ENCODE measurements around the gene CADM2.

The CADM2 gene

DNA sequence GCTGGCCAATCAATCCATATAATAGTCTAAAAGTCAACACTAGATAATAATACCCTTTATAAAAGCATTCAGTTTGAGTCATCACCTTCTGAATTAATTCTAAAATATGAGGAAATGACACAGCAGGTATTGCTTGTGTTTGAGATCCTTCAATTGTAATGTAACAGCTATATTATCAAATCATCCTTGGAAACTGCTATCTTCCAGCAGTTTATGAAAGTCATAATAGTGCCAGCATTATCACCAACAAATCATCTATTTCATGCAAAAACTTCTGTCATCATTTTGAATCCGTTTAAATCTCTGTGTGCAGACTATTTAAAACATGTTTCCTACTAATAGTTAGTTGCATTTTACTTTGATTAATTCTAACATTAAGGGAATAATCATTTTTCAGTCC is 468.7 kb downstream of the CADM2 start:
- Histone ChIP-seq H3K27ac (no peak overlapping the region), H3K4me1 (no peaks in the 10 kb centered on the region), H4K20me1 (no peaks in the 10 kb centered on the region), H3K27me3 (no peaks in the 10 kb centered on the region), H3K9ac (no peak overlapping the region), H3K9me3 (replicated peaks in 1 of 11) (no peaks in the 10 kb centered on the region), H3K36me3 (no peaks in the 10 kb centered on the region), H3K4me3 (no peak overlapping the region), H3K4me2 (no peak overlapping the region)
- no peak for TF ChIP-seq Cebpa-rat (IDR thresholded peaks at IDR 0.05)

DNA sequence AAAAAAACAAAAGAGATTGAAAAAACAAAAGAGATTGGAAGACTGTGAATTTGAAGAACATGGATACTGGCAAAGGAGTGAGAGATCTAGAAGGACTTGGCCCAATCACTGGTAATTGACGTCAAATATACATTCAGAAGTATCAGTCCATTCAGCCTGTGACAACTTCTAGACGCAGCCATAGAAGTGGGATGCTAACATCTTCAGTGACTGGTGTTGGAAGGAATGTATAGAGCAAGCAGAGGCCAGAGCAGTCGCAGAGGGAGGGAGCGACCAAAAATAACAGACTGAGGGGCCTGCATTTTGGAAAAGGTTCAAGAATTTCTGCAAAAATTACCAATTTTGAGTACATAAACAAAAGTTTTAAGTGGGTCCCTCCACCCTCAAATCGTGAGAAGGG is 473.3 kb downstream of the CADM2 start:
- no peaks in the 10 kb centered on the region for H3K4me1 ChIP-seq
- no peak overlapping the region for H3K4me3 ChIP-seq
- H4K20me1 ChIP-seq: no peaks in the 10 kb centered on the region
- no peak overlapping the region for H3K9ac ChIP-seq
- no peak for TF ChIP-seq Cebpa-rat (IDR thresholded peaks at IDR 0.05)
- H3K27ac ChIP-seq: no peak overlapping the region
- no peaks in the 10 kb centered on the region for H3K36me3 ChIP-seq
- H3K4me2 ChIP-seq: no peak overlapping the region
- H3K9me3 ChIP-seq (replicated peaks in 1 of 11): no peaks in the 10 kb centered on the region
- H3K27me3 ChIP-seq: no peaks in the 10 kb centered on the region

- Histone ChIP-seq H3K4me3 (no peak overlapping the region), H3K27ac (no peak overlapping the region), H3K27me3 (no peaks in the 10 kb centered on the region), H4K20me1 (no peaks in the 10 kb centered on the region), H3K36me3 (no peaks in the 10 kb centered on the region), H3K9me3 (replicated peaks in 1 of 11) (no peaks in the 10 kb centered on the region), H3K4me1 (no peaks in the 10 kb centered on the region), H3K4me2 (no peak overlapping the region), H3K9ac (no peak overlapping the region)
- no peak for TF ChIP-seq Cebpa-rat (IDR thresholded peaks at IDR 0.05)
Measured at GRCh38 chr3:85433319-85433718, 474.5 kb downstream of the CADM2 start.

- H3K4me2 ChIP-seq: no peak overlapping the region
- no peaks in the 10 kb centered on the region for H3K36me3 ChIP-seq
- H3K4me1 ChIP-seq: no peaks in the 10 kb centered on the region
- TF ChIP-seq Cebpa-rat (IDR thresholded peaks at IDR 0.05): no peak
- no peak overlapping the region for H3K4me3 ChIP-seq
- H3K9me3 ChIP-seq (replicated peaks in 1 of 11): no peaks in the 10 kb centered on the region
- H3K27ac ChIP-seq: no peak overlapping the region
- H3K9ac ChIP-seq: no peak overlapping the region
- H4K20me1 ChIP-seq: no peaks in the 10 kb centered on the region
- no peaks in the 10 kb centered on the region for H3K27me3 ChIP-seq
Measured at GRCh38 chr3:85455561-85456200, 496.9 kb downstream of the CADM2 start.

DNA sequence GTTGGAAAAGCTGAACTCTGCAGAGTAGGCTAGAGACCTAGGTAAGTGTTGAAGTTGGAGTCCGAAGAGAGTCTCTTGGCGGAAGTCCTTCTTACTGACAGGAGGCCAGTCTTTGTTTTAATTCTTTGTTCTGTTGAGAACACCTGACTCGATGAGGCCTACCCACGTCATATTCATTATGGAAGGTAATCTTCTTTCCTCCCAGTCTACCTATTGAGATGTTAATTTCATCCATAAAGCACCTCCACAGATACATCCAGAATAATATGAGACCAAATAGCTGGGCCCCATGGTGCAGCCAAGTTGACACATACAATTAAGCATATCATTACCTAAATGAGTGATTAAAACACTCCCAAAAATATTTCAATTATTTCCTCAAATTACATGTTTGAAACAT is 515.5 kb downstream of the CADM2 start:
- TF ChIP-seq Cebpa-rat (IDR thresholded peaks at IDR 0.05): no peak
- H3K27me3 ChIP-seq: no peaks in the 10 kb centered on the region
- H3K9me3 ChIP-seq (replicated peaks in 1 of 11): no peaks in the 10 kb centered on the region
- no peak overlapping the region for H3K4me2 ChIP-seq
- no peaks in the 10 kb centered on the region for H3K4me1 ChIP-seq
- H3K27ac ChIP-seq: no peak overlapping the region
- H3K36me3 ChIP-seq: no peaks in the 10 kb centered on the region
- H3K9ac ChIP-seq: no peak overlapping the region
- no peak overlapping the region for H3K4me3 ChIP-seq
- no peaks in the 10 kb centered on the region for H4K20me1 ChIP-seq

DNA sequence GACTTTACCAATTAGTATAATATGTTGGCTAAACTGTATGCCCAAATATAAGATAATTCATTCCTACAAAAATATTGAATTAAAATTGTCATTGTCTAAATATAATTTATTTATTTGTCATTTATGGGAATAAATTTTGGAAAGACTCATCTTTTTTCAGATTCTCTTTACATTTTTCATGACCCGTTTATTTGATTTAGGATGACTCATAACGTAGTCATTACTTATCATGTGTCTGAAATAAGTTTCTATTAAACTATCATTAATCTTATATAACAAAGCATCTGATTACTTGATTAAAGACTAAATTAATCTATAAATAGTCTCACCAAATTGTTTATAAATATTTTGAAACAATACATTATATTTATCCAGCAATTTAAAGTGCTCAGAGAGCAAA is 516.6 kb downstream of the CADM2 start:
- H4K20me1 ChIP-seq: no peaks in the 10 kb centered on the region
- no peaks in the 10 kb centered on the region for H3K9me3 ChIP-seq (replicated peaks in 1 of 11)
- H3K4me3 ChIP-seq: no peak overlapping the region
- H3K27me3 ChIP-seq: no peaks in the 10 kb centered on the region
- no peak overlapping the region for H3K27ac ChIP-seq
- no peak overlapping the region for H3K4me2 ChIP-seq
- H3K9ac ChIP-seq: no peak overlapping the region
- H3K36me3 ChIP-seq: no peaks in the 10 kb centered on the region
- no peak for TF ChIP-seq Cebpa-rat (IDR thresholded peaks at IDR 0.05)
- H3K4me1 ChIP-seq: no peaks in the 10 kb centered on the region

DNA sequence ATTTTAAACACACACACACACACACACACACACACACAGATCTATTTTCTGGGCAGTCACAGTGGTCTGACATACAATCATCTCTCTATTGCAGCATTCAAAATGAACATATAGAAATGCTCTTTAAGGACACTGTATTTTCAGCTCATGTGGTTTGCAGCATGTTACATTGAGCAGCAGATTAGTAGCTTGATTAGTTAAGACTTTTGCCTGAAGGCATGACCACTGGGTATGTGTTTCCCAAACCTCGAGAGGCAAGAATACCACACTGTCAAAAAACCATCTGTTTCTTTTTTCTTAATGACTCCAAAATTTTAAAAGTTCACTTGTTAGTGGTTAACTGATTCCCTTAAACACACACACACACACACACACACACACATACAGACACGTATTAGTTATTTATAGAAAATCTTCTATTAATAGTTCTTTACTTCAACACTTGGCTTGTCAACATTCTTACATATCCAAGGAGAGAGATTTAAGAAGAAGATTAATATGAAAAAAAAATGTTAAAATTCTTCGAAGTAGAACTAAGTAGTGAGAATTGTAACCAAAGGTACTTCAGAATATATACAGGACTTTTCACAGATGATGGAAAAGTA is 518.2 kb downstream of the CADM2 start:
- Histone ChIP-seq H3K27ac (no peak overlapping the region), H3K9ac (no peak overlapping the region), H3K27me3 (no peaks in the 10 kb centered on the region), H3K4me1 (no peaks in the 10 kb centered on the region), H3K4me3 (no peak overlapping the region), H4K20me1 (no peaks in the 10 kb centered on the region), H3K36me3 (no peaks in the 10 kb centered on the region), H3K4me2 (no peak overlapping the region), H3K9me3 (replicated peaks in 1 of 11) (no peaks in the 10 kb centered on the region)
- no peak for TF ChIP-seq Cebpa-rat (IDR thresholded peaks at IDR 0.05)

- H3K27ac ChIP-seq: no peak overlapping the region
- no peak overlapping the region for H3K4me3 ChIP-seq
- H3K4me2 ChIP-seq: no peak overlapping the region
- no peaks in the 10 kb centered on the region for H3K36me3 ChIP-seq
- H3K4me1 ChIP-seq: no peaks in the 10 kb centered on the region
- H3K27me3 ChIP-seq: no peaks in the 10 kb centered on the region
- H3K9ac ChIP-seq: no peak overlapping the region
- H3K9me3 ChIP-seq (replicated peaks in 1 of 11): no peaks in the 10 kb centered on the region
- H4K20me1 ChIP-seq: no peaks in the 10 kb centered on the region
- no peak for TF ChIP-seq Cebpa-rat (IDR thresholded peaks at IDR 0.05)
Measured at GRCh38 chr3:85481411-85482212, 522.8 kb downstream of the CADM2 start.

DNA sequence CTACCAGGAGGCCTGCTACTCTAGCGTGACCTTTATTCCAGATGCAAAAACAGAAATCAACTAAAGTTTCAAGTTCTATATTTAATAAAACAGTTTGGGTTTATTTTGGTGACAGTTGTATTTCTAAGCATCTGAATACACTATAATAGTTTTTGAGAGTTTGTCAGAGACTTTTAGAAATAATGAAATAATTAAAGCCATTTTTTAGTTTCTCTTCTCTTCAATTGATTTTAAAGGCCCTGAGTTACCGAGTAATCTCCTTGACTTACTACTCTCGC is 523.4 kb downstream of the CADM2 start:
- Histone ChIP-seq H3K9ac (no peak overlapping the region), H3K9me3 (replicated peaks in 1 of 11) (peaks cover 0 to 1% (median 0%) of the 10 kb centered on the region in 11 experiments; a peak in 1 of 22 replicates), H3K27ac (no peak overlapping the region), H3K4me1 (no peaks in the 10 kb centered on the region), H3K27me3 (no peaks in the 10 kb centered on the region), H4K20me1 (no peaks in the 10 kb centered on the region), H3K4me3 (no peak overlapping the region), H3K4me2 (no peak overlapping the region), H3K36me3 (no peaks in the 10 kb centered on the region)
- no peak for TF ChIP-seq Cebpa-rat (IDR thresholded peaks at IDR 0.05)

DNA sequence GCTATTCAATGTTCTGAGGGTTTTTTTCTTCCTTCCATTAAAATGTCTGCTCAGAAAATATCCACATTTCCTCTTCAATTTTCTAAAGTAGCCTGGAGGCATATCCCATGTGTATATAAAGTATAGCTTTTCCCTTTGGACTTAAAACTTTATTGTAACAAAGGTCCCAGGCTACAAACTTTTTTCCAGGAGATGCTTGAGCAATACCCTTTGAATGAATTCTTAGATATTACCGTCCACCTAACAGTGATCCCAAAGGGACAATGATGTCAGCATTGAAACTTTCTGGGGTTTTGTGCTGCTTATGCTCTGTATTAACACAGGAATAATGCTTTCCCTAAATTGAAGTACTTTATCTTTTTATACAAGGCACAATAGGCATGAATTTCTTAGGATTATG is 525.2 kb downstream of the CADM2 start:
- H3K27ac ChIP-seq: no peak overlapping the region
- no peak overlapping the region for H3K4me2 ChIP-seq
- no peak for TF ChIP-seq Cebpa-rat (IDR thresholded peaks at IDR 0.05)
- no peak overlapping the region for H3K4me3 ChIP-seq
- no peak overlapping the region for H3K9ac ChIP-seq
- no peaks in the 10 kb centered on the region for H3K36me3 ChIP-seq
- H3K4me1 ChIP-seq: peaks cover 0 to 11% (median 0%) of the 10 kb centered on the region in 10 experiments; a peak in 3 of 20 replicates
- H4K20me1 ChIP-seq: no peaks in the 10 kb centered on the region
- no peaks in the 10 kb centered on the region for H3K27me3 ChIP-seq
- H3K9me3 ChIP-seq (replicated peaks in 1 of 11): peaks cover 0 to 7% (median 0%) of the 10 kb centered on the region in 11 experiments; a peak in 2 of 22 replicates

All from BLaER1 treated with 17β-estradiol and CSF1 and Interleukin-3, amounts not matched to agents 10 nM and 100 nM (cell line).